ENCODE measurements around the gene RASAL1. TPM values are rescaled to one million over a fixed set of nuclear protein-coding genes. Genes with fewer than 3 reads are reported as not detected.

The RASAL1 gene
- total and polyA plus RNA-seq, 2 experiments from 2014 or later = not detected

DNA sequence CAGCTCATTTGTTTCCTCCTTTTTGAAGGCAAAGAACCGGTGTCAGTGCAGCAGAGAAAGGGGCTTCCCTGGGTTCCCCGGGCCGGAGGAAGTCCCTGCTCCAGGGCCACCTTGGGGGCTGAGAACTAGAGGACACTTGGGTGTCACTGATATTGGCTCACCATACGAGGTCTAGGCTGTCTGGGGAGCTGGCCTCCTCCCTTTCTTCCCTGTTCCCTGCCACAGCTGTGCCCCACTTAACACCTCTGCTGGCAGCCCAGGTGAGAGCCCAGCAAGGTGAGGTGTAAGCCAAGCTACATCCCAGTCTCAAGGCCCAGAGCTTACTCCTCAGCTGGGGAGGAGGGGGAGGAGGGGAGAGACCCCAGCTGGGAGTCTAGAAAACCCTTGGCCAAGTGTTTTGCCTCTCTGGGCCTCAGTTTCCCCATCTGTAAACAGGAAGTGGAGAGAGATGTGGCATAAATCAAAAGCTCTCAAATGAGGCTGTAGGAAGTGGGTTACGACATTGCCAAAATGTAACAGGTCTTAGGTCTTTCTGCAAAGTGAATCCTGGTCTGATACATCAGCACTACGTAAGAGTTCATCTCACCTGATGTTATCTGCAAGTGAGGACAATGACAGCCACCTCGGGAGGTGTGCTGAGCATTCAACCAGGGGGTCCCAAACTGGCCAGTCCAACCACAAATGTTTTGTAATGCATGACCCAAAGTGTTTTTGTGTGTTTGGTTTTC lies 25.5 kb downstream of the RASAL1 start:
- H4K20me1 ChIP-seq (ENCODE audit: insufficient read depth) = no peaks in the 10 kb centered on the region
- H3K79me2 ChIP-seq (ENCODE audit: insufficient read depth) = no peaks in the 10 kb centered on the region
- 27 to 30% methylated on average over 7 of the region's 7 CpGs for WGBS, 2 experiments (ENCODE audit: low coverage in 1 of 2, low lambda C conversion rate in 2 of 2, missing lambda C conversion rate in 2 of 2)
- no peak overlapping the region for H3K4me2 ChIP-seq (ENCODE audit: unreplicated experiment)
- no peaks in the 10 kb centered on the region for H3F3A ChIP-seq (ENCODE audit: insufficient read depth)
- H3K9me3 ChIP-seq (ENCODE audit: low read depth) = no peaks in the 10 kb centered on the region
- no peaks in the 10 kb centered on the region for H3K36me3 ChIP-seq (ENCODE audit: low read depth)
- no peaks in the 10 kb centered on the region; the same call in none of the 2 replicates for H3K27me3 ChIP-seq (replicated peaks; ENCODE audit: insufficient read depth)
- TF ChIP-seq EZH2 (IDR thresholded peaks at IDR 0.05; ENCODE audit: insufficient read depth, poor library complexity, severe bottlenecking) (no peak), EZH2phosphoT487 (IDR thresholded peaks at IDR 0.05; ENCODE audit: insufficient read depth, low read depth) (no peak)
- no peaks in the 10 kb centered on the region for H3K9me2 ChIP-seq (ENCODE audit: insufficient read depth)
- no peak overlapping the region for H2AFZ ChIP-seq
- H3K4me1 ChIP-seq (ENCODE audit: insufficient read depth) = no peaks in the 10 kb centered on the region
- H3K27ac ChIP-seq = no peak overlapping the region
- no peak overlapping the region for H3K9ac ChIP-seq
- DNase-seq = no peak
- in situ Hi-C loops (cut with MboI) = no loop called here
- no peak overlapping the region for H3K4me3 ChIP-seq

DNA sequence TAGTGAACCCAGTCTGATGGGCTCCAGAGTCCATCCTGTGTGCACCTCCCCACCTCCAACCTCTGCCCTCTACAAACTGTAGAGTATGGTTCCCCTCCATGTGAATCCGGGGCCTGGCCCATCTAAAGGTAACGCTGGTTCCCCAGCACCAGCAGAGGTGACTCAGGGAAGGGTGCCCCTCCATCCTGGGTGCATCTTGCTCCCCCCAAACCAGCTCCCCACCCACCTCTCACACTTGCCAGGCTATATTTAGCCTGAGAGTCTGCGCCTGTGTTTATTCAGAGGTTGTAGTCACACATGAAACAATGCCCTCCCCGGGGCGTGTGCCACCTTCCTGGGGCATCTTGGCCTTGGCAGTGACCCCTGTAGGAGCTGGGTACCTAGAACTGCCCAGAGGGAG lies 26.2 kb downstream of the RASAL1 start:
- Histone ChIP-seq H3K27me3 (replicated peaks; ENCODE audit: insufficient read depth) (no peaks in the 10 kb centered on the region; the same call in none of the 2 replicates), H3K4me3 (no peak overlapping the region), H3K4me2 (ENCODE audit: unreplicated experiment) (no peak overlapping the region), H3K9me3 (ENCODE audit: low read depth) (no peaks in the 10 kb centered on the region), H3K79me2 (ENCODE audit: insufficient read depth) (no peaks in the 10 kb centered on the region), H3K9me2 (ENCODE audit: insufficient read depth) (no peaks in the 10 kb centered on the region), H2AFZ (no peak overlapping the region), H3K9ac (no peak overlapping the region), H3K4me1 (ENCODE audit: insufficient read depth) (no peaks in the 10 kb centered on the region), H4K20me1 (ENCODE audit: insufficient read depth) (no peaks in the 10 kb centered on the region), H3K36me3 (ENCODE audit: low read depth) (no peaks in the 10 kb centered on the region), H3K27ac (no peak overlapping the region), H3F3A (ENCODE audit: insufficient read depth) (no peaks in the 10 kb centered on the region)
- no peak for DNase-seq
- TF ChIP-seq EZH2phosphoT487 (IDR thresholded peaks at IDR 0.05; ENCODE audit: insufficient read depth, low read depth) (no peak), EZH2 (IDR thresholded peaks at IDR 0.05; ENCODE audit: insufficient read depth, poor library complexity, severe bottlenecking) (no peak)
- in situ Hi-C loops (cut with MboI) = no loop called here
- 62 to 68% methylated on average over 5 of the region's 5 CpGs for WGBS, 2 experiments (ENCODE audit: low coverage in 1 of 2, low lambda C conversion rate in 2 of 2, missing lambda C conversion rate in 2 of 2)

GRCh38 chr12:113108308-113108707 lies 27.3 kb downstream of the RASAL1 start:
- Histone ChIP-seq H3F3A (ENCODE audit: insufficient read depth) (no peaks in the 10 kb centered on the region), H3K27me3 (replicated peaks; ENCODE audit: insufficient read depth) (no peaks in the 10 kb centered on the region; the same call in none of the 2 replicates), H3K27ac (no peak overlapping the region), H3K4me3 (no peak overlapping the region), H3K9ac (no peak overlapping the region), H3K36me3 (ENCODE audit: low read depth) (no peaks in the 10 kb centered on the region), H3K4me2 (ENCODE audit: unreplicated experiment) (no peak overlapping the region), H3K9me3 (ENCODE audit: low read depth) (no peaks in the 10 kb centered on the region), H3K79me2 (ENCODE audit: insufficient read depth) (no peaks in the 10 kb centered on the region), H3K9me2 (ENCODE audit: insufficient read depth) (no peaks in the 10 kb centered on the region), H4K20me1 (ENCODE audit: insufficient read depth) (no peaks in the 10 kb centered on the region), H2AFZ (no peak overlapping the region), H3K4me1 (ENCODE audit: insufficient read depth) (no peaks in the 10 kb centered on the region)
- no peak for DNase-seq
- TF ChIP-seq EZH2 (IDR thresholded peaks at IDR 0.05; ENCODE audit: insufficient read depth, poor library complexity, severe bottlenecking) (no peak), EZH2phosphoT487 (IDR thresholded peaks at IDR 0.05; ENCODE audit: insufficient read depth, low read depth) (no peak)
- in situ Hi-C loops (cut with MboI) = no loop called here
- 52 to 73% methylated on average over 4 of the region's 4 CpGs for WGBS, 2 experiments (ENCODE audit: low coverage in 1 of 2, low lambda C conversion rate in 2 of 2, missing lambda C conversion rate in 2 of 2)

DNA sequence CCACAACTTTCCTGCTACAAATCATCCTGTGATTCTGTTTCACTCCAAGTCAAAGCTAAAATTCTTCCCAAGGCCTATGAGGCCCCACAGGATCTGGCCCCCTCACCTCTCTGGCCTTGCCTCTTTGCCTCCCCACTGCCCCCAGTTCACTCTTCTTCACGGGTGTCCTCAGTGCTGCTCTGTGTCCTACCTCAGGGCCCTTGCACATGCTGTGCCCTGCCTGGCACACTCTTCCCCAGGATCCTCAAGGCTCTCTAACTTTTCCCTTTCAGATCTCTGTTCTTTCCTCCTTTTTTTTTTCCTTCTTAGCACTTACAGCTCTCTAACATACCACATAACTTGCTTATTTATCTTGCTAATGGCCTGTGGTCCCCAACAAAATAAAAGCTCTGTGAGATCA lies 29.2 kb downstream of the RASAL1 start:
- H3K4me2 ChIP-seq (ENCODE audit: unreplicated experiment) = no peak overlapping the region
- no peak for DNase-seq
- no peak overlapping the region for H3K4me3 ChIP-seq
- WGBS, 2 experiments (ENCODE audit: low coverage in 1 of 2, low lambda C conversion rate in 2 of 2, missing lambda C conversion rate in 2 of 2) = 0 to 10% methylated on average over 1 of the region's 1 CpG
- no peaks in the 10 kb centered on the region for H4K20me1 ChIP-seq (ENCODE audit: insufficient read depth)
- H3K79me2 ChIP-seq (ENCODE audit: insufficient read depth) = no peaks in the 10 kb centered on the region
- no peaks in the 10 kb centered on the region for H3K4me1 ChIP-seq (ENCODE audit: insufficient read depth)
- in situ Hi-C loops (cut with MboI) = no loop called here
- no peak overlapping the region for H3K27ac ChIP-seq
- H3K36me3 ChIP-seq (ENCODE audit: low read depth) = no peaks in the 10 kb centered on the region
- H2AFZ ChIP-seq = no peak overlapping the region
- TF ChIP-seq EZH2phosphoT487 (IDR thresholded peaks at IDR 0.05; ENCODE audit: insufficient read depth, low read depth) (no peak), EZH2 (IDR thresholded peaks at IDR 0.05; ENCODE audit: insufficient read depth, poor library complexity, severe bottlenecking) (no peak)
- no peaks in the 10 kb centered on the region; the same call in 1 of the 2 replicates for H3K27me3 ChIP-seq (replicated peaks; ENCODE audit: insufficient read depth)
- no peak overlapping the region for H3K9ac ChIP-seq
- H3K9me3 ChIP-seq (ENCODE audit: low read depth) = no peaks in the 10 kb centered on the region
- H3K9me2 ChIP-seq (ENCODE audit: insufficient read depth) = no peaks in the 10 kb centered on the region
- no peaks in the 10 kb centered on the region for H3F3A ChIP-seq (ENCODE audit: insufficient read depth)
